ENCODE data around the gene DOCK3. TPM values are rescaled to one million over a fixed set of nuclear protein-coding genes. Genes with fewer than 3 reads are reported as not detected.
"Not testable (repeated sequence)": the region's sequence is repeated elsewhere in the genome, so short reads cannot be mapped to it uniquely, and the experiment has no call there.

The DOCK3 gene
- total RNA-seq, 4 donors from 2014 or later = 4.0 to 6.3 (median 5.8) TPM

GRCh38 chr3:50786631-50787030, 111.9 kb downstream of the DOCK3 start:
- no peaks in the 10 kb centered on the region for H3K4me1 ChIP-seq
- TF ChIP-seq CTCF (IDR thresholded peaks at IDR 0.05) = no peak
- WGBS, 2 donors = 77 to 84% methylated on average over 5 of the region's 5 CpGs

GRCh38 chr3:50790894-50791293, 116.2 kb downstream of the DOCK3 start:
- H3K27me3 ChIP-seq; H3K9me3 ChIP-seq; DNase-seq (ENCODE audit: low spot score in 2 of 2); H3K4me1 ChIP-seq; H3K36me3 ChIP-seq; H3K4me3 ChIP-seq; H3K27ac ChIP-seq: not testable (repeated sequence)
- WGBS, 2 donors = 81 to 89% methylated on average over 3 of the region's 3 CpGs

More at GRCh38 chr3:50786631-50787030, 111.9 kb downstream of the DOCK3 start:
- Histone ChIP-seq H3K4me3 (no peak overlapping the region), H3K27me3 (no peaks in the 10 kb centered on the region), H3K36me3 (no peaks in the 10 kb centered on the region), H3K9me3 (peaks cover 0 to 27% (median 0%) of the 10 kb centered on the region in 4 donors), H3K27ac (no peak overlapping the region)
- no peak for DNase-seq (ENCODE audit: low spot score in 2 of 2)

GRCh38 chr3:50792568-50792967, 117.8 kb downstream of the DOCK3 start:
- no peak overlapping the region for H3K4me3 ChIP-seq
- no peak for DNase-seq (ENCODE audit: low spot score in 2 of 2)
- no peaks in the 10 kb centered on the region for H3K4me1 ChIP-seq
- WGBS, 2 donors = 78 to 84% methylated on average over 4 of the region's 4 CpGs
- no peaks in the 10 kb centered on the region for H3K36me3 ChIP-seq
- H3K27me3 ChIP-seq = no peaks in the 10 kb centered on the region
- TF ChIP-seq POLR2A (IDR thresholded peaks at IDR 0.05) (no peak), CTCF (IDR thresholded peaks at IDR 0.05) (no peak), EP300 (IDR thresholded peaks at IDR 0.05) (no peak)
- H3K9me3 ChIP-seq = no peaks in the 10 kb centered on the region
- H3K27ac ChIP-seq = no peak overlapping the region

- peaks cover 0 to 63% (median 11%) of the 10 kb centered on the region in 4 donors for H3K9me3 ChIP-seq
- WGBS, 2 donors = 98 to 100% methylated on average over 5 to 16 of the region's 27 CpGs
- H3K4me1 ChIP-seq; H3K36me3 ChIP-seq; H3K27me3 ChIP-seq; DNase-seq (ENCODE audit: low spot score in 2 of 2); H3K27ac ChIP-seq; H3K4me3 ChIP-seq: not testable (repeated sequence)
These were observed 129.1 kb downstream of the DOCK3 start for GRCh38 chr3:50803805-50804204.

GRCh38 chr3:50804376-50804775, 129.6 kb downstream of the DOCK3 start:
- 95% methylated on average over 18 to 20 of the region's 20 CpGs for WGBS, 2 donors
- H3K27ac ChIP-seq; H3K4me3 ChIP-seq; H3K27me3 ChIP-seq; H3K4me1 ChIP-seq; DNase-seq (ENCODE audit: low spot score in 2 of 2); H3K36me3 ChIP-seq: not testable (repeated sequence)
- H3K9me3 ChIP-seq = peaks cover 0 to 57% (median 11%) of the 10 kb centered on the region in 4 donors

- DNase-seq (ENCODE audit: low spot score in 2 of 2) = no peak
- Histone ChIP-seq H3K27ac (no peak overlapping the region), H3K36me3 (no peaks in the 10 kb centered on the region), H3K27me3 (no peaks in the 10 kb centered on the region), H3K4me1 (no peaks in the 10 kb centered on the region), H3K4me3 (no peak overlapping the region), H3K9me3 (peaks cover 0 to 48% (median 8%) of the 10 kb centered on the region in 4 donors)
- 63 to 95% methylated on average over 2 to 3 of the region's 3 CpGs for WGBS, 2 donors
- TF ChIP-seq CTCF (IDR thresholded peaks at IDR 0.05) (no peak), EP300 (IDR thresholded peaks at IDR 0.05) (no peak), POLR2A (IDR thresholded peaks at IDR 0.05) (no peak)
These were observed 130.6 kb downstream of the DOCK3 start for GRCh38 chr3:50805321-50805720.

- no peak for DNase-seq (ENCODE audit: low spot score in 2 of 2)
- Histone ChIP-seq H3K9me3 (peaks cover 0 to 41% (median 5%) of the 10 kb centered on the region in 4 donors), H3K27me3 (no peaks in the 10 kb centered on the region), H3K27ac (no peak overlapping the region), H3K4me3 (no peak overlapping the region), H3K4me1 (no peaks in the 10 kb centered on the region), H3K36me3 (no peaks in the 10 kb centered on the region)
- no peak for TF ChIP-seq EP300 (IDR thresholded peaks at IDR 0.05)
- no peak for TF ChIP-seq CTCF (IDR thresholded peaks at IDR 0.05)
- TF ChIP-seq POLR2A (IDR thresholded peaks at IDR 0.05) = no peak
- WGBS, 2 donors = 63% methylated on average over 1 of the region's 1 CpG; no CpG with 5 or more reads in 1 of the 2 donors
These were observed 131.3 kb downstream of the DOCK3 start for GRCh38 chr3:50806031-50806430.
